Measurements from ENCODE around the gene RASD2.

Gene RASD2

DNA sequence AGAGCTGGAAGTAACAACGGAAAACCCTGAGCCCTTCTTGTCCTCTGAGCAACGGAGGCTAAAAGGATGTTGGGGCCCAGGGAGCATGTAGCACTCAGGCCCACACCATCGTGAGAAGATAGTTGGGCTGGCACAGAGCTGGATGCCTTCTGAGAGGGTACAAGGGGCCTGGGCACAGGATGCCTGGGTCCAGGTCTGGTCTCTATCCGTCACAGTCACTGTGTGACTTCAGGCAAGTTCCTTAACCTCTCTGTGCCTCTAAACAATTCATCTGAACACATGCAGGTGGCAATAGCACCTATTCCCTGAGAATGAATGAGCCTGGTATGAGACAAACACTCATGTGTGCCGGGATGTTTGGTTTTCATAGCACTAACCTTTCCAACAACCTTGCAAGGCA lies 47.3 kb downstream of the RASD2 start:
- DNase-seq = no peak

DNA sequence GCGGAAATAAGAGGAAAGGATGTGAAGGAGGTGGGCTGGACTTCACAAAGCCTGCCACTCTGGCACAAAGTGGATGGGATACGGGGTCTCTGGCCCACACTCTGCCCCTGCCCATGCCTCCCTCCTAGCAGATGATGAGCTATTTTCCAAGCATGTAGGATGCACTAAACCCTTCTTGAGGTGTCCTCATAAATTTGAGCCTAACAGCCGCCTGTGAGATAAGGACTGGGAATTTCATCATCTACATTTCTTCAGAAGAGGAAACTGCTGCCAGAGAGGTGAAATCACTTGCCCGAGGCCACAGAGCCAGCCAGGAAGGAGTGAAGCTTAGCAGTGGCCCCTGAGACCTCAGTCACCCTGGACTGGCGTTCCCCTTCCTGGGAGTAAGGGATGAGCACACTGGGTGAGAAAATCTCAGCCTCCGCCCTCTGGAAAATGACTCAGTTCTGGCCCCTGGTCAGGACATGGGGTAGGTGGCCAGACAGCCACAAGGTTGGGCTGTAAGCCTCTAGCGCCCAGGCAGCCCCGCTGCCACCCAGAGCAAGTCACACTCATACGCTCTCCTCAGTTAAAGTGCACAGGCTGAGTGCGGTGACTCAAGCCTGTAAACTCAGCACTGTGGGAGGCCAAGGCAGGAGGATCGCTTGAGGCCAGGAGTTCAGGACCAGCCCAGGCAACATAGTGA lies 48.6 kb downstream of the RASD2 start:
- no peak for DNase-seq

DNA sequence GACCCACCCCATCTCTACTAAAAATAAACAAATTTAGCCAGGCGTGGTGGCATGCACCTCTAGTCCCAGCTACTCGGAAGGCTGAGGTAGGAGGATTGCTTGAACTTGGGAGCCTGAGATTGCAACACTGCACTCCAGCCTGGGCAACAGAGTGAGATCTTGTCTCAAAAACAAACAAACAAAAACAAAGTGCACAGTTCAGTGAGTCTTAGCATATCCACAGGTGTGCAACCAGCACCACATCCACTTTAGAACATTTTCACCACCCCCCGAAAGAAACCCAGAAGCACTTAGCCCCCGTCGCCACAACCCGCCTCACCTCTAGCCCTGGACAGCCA lies 49.1 kb downstream of the RASD2 start:
- DNase-seq = no peak

DNA sequence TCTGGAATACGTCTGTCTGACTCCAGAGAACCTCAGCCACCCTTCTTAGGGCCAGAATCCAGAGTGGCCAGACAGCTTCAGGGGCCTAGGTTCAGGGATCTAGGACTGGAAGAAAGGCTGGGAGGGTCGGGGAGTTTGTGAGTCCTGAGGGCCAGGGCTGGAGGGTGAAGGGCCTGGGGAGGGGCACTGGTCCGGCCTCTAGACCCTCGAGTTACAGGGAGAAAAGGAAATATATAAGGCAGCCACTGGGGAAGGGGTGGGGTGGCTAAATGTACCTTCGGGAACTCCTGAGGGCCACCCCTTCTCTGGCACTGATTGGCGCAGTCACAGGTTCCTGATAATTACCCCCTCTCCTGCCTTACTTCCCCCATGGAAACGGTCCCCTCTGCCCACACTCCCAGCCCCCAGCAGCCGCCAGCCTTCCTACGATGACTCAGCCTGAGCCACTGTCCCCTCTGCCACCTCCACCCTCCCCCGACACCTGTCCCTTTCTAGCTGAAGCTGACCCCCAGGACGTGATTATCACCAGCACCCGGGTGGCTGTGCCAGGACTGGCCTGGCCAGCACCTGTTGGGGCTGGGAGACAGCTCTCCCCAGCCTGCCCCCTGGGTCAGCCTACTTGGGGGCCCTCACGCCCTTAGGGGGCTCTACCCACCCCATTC lies 50.1 kb downstream of the RASD2 start:
- no peak for DNase-seq

DNA sequence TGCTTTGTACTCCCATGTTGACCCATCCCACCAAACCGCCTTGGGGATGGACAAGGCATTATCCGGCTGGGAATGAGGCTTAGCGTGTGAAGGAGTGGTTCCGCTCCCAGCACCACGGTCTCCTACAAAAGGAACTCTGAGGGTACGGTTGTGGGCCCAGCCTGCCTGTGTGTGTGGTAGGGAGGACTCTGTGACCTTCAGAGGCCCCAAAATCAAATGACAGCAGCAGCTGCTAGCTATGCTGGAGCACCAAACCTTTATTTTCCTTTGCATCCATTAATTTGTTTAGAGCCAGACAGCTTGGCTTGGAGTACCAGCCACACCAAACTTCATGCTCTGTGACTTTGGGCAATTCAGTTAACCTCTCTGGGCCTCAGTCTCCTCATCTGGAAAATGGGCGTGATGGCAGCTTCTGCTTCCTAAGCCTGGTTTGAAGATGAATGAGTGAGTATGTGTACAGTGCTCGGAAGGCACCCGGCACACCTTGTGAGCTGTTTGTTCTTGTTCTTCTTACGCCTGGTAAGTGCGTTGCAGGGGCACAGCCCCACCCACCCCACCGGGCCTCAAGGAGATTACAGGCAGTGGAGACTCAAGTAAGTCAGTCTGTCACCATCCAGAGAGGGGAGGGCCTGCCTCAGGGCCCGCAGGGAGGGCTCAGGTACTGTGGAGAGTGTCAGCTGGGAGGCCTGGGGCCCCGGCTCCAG lies 51.2 kb downstream of the RASD2 start:
- DNase-seq = no peak

DNA sequence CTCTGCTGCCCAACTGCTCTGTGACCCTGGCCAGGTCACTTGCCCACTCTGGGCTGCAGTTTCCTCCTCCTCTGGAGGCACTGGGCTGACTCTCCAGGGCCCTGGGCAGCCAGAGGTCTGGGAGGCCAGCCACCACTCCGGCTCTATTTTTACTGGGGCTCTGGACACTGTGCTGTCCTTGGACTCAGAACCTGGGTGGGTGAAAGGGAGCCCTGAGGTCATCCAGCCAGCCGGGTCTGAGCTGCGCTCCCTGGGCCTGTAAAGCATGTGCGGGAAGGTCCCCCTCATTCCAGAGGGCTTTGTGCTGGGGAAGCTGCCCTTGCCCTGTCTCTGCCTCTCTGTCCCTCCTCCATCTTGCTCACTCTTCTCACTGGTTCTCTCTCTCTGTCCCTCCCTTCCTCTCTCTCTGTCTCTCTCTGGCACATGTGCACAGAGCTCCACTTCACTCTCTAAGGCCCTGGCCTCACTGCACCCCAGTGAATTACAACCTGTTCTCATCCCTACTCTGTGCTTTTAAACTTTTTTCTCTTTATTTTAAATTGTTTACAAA lies 51.9 kb downstream of the RASD2 start:
- no peak for DNase-seq

DNA sequence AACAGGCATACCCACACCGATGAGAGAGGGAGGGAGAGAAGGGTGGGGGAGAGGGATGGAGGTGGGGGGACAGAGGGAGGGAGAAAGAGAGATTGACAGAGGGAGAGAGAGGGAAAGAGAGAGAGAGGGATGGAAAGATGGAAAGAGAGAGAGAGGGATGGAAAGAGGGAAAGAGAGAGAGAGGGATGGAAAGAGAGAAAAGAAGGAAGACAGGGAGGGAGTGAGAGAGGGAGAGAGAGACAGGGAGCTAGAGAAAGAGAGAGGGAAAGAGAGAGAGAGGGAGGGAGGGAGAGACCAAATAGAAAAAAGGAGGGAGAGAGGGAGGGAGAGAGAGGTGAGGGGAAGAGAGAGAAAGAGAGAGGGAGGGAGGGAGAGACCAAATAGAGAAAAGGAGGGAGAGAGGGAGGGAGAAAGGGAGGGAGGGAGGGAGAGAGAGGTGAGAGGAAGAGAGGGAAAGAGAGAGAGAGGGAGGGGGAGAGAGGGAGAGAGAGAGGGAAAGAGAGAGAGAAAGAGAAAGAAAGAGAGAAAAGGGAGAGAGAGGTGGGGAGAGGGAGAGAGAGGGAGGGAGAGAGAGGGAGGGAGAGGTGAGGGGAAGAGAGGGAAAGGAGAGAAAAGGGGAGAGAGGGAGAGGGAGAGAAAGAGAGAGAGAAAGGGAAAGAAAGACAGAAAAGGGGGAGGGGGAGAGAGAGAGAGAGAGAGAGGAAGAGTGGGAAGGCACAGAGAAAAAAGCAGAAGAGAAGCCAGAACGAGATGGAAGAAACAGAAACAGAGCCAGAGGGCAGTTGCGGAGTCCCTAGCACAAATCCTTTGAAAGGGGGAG lies 52.6 kb downstream of the RASD2 start:
- DNase-seq = no peak

DNA sequence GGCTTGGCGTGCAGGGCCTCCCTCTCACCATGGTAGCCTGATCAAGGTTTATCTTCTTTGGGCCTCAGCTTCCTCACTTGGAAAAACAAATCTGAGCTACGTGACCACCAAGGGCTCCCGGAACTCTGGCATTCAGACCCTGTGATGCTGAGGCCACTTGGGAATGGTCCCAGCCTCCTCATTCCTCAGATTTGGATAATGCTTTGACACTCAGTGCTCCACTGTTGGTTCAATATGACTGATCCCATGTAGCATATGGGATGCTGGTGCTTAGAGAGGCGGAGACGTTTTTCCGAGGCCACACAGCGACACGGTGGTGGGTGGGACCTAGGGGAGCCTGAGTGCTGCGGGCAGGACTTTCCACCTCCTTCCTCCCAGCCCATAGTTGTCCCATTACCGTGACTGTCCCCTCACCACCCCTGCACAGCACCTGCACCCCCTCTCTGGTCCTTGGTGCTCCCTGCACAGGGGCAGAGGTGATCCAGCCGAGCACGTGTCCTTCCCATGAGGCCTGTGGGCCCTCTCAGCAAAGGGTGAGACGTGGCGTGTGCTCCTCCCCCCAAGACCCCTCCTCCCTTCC lies 53.4 kb downstream of the RASD2 start:
- DNase-seq = no peak

DNA sequence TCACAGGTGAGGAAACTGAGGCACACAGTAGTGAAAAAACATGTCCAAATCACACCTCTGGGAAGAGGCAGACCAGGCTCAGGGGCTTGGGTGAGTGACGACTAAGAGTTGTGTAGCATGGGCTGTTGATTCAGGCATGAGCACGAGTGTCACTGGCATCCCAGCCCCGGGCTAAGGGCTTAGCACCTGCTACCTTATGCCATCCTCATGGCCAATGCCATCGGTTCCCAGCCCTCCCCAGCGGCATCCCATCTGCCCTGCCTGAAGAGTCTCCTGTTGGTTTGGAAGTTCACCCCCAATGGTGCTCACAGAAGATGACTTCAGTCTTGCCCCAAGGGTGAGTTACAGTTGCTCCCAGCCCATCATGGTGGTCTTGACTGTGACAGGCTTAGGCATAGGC lies 54.1 kb downstream of the RASD2 start:
- DNase-seq = no peak

DNA sequence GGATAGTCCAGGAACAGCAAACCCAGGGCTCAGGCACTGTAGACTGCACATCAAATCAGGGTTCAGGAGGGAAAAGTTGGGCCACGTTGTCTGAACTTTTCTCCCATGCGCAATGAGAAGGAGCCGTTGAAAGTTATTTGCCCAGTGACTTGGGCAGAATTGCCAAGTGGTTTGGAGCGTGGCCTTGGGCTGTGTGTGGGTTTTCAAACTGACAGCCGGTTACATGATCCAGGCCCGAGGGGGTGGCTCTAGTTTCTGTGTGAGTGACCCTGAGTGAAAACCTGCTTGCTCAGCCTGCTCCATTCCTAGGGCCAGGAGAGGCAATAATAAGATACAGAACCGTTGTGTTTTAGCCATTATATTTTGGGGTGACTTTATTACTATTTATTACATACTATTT lies 56.2 kb downstream of the RASD2 start:
- DNase-seq = no peak

DNA sequence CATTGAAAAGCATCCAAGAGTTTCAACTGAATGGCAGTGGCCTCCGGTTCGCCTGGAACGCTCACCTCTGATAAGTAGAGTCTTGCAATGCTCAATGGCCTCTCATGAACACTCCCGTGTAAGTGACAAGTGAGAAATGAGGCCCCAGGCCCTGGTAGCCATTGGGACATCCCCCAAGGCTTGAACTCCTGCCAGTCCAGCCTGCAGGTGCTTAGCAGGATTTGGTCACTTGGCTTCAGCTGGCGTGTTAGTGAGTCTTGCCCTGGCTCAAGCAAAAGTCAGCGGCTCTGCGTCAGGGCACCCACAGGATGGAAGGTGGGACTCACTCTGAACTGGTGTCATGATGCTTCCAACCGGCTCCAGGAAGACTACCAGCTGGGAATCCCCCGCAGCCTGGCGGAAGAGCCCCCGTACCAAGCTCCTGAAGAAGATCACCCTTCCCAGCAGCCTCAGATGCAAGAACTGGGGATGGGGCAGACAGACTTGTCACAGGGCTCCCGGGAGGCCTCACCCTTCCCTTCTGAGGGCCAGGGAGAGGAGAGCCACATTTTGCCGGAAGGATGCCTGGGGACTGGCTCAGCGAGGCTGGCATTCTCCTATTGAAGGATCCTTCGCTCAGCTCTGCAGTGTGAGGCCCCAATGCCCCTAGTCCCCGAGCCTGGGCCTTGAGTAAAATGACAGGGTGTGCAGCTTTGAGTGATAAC lies 57.2 kb downstream of the RASD2 start:
- DNase-seq = no peak

DNA sequence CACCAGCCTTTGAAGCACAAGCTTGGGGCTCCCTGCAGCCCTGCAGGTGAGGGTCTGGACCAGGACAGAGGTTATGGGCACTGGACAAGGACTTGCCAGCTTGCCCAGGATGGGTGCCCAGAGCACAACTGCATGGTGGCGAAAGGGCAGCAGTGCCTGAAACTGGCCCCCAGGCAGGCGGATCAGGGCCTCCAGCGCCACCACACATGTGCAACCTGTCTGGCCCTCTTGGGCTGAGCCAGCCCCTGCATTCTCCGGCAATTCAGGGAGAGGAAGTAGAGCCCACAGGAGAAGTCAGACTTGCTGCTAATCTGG lies 57.7 kb downstream of the RASD2 start:
- no peak for DNase-seq

DNA sequence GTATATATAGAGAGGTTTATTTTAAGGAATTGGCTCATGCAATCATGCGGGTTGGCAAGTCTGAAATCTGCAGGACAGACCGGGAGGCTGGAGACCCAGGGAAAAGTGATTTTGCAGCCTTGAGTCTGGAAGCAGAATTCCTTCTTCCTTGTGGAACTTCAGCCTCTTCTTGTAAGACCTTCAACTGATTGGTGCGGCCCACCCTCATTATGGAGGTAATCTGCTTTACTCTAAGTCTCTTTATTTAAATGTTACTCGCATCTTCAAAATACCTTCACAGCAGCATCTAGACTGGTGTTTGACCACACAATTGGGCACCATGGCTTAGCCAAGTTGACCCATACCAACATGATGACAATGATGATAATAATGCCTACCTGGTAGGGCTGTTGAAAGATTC lies 58.7 kb downstream of the RASD2 start:
- DNase-seq = no peak

DNA sequence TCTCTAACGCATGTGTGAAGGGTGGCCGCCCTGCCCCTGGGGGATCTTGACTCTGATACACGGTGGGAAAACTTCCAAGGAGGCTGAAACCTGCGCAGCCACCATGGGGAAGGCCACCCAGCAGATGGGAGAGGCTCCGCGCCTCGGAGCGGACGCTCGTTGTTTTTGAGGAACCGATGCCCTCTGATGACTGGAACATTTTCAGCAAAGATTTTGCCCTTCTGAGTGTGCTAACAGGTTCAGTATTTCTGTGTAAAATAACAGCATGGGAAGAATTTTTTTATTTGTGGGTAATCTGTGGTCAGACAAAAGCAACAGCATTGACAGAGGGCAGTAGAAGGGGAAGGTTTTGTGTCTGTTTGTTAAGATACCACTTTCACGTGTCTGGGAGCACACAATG lies 59.8 kb downstream of the RASD2 start:
- no peak for DNase-seq

DNA sequence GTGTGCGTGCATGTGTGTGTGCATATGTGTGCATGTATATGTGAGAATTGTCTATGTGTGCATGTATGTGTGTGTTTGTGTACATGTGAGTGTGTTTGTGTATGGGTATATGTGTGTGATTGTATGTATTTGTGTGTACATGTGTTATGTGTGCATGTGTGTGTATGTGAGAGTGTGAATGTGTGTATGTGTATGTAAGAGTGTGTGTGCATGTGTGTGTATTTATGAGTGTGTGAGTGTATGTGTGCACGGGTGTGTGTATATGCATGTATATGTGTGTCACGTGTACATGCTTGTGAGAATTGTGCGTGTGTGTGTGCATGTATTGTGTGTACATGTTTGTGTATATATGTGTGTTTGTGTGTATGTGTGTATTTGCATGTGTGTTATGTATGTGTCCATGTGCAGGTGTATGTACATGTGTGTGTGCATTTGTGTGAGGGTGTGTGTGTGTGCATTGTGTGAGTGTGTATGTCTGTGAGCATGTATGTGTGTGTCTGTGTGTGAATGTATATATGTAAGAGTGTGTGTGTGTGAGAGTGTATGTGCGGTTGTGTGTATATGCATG lies 60.5 kb downstream of the RASD2 start:
- DNase-seq = no peak

DNA sequence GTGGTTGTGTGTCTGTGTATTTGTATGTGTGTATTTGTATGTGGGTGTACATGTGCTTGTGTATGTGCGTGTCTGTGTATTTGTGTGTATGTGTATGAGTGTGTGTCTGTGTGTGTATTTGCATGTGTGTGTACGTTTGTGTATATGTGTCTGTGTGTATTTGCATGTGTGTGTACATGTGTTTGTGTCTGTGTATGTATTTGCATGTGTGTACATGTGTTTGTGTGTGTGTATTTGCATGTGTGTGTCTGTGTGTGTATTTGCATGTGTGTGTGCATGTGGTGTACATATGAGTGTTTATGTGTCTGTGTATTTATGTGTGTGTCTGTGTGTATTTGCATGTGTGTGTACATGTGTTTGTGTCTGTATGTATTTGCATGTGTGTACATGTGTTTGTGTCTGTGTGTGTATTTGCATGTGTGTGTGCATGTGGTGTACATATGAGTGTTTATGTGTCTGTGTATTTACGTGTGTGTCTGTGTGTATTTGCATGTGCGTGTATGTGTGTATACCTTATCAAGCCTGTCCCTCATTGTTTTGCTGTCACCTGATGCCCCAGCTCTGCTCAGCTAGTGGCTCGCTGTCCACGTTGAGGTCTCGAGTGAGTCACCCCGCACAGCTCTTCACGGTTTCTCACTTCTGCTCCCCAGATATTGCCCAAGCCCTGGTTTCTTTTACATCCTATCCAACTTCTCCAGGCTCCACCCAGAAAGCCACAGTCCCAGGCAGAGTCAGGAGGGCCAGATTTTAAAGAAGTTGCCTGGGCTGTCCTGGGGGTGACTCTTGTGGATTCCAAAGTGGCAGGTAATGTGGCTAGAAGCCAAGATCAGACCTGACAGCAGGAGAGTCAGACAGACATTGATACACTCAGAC lies 61.3 kb downstream of the RASD2 start:
- DNase-seq = no peak
